H1 (cell line): Measurements from ENCODE around the gene FBH1. TPM values are rescaled to one million over a fixed set of nuclear protein-coding genes. Genes with fewer than 3 reads are reported as not detected.
"Not testable (repeated sequence)": the region's sequence is repeated elsewhere in the genome, so short reads cannot be mapped to it uniquely, and the experiment has no call there.

Experiments
- CTCF ChIA-PET: fragments of 300-600 bp; sonication (Branson Sonifier 250); formaldehyde crosslinking; loops from one replicate; lab custom pipeline; 2021; ENCODE audit not compliant: partially characterized antibody; lab: Charles Lee
- POLR2A ChIA-PET: fragments of 300-600 bp; sonication (Branson Sonifier 250); formaldehyde crosslinking; loops from one replicate; lab custom pipeline; 2021; ENCODE audit warnings: inconsistent platforms; ENCODE audit not compliant: partially characterized antibody; lab: Charles Lee
- DNase-seq, 2 experiments: peaks; one replicate each; pipeline versions ENCODE4 v3.0.0 to v3.0.0-alpha.2; 2010 to 2022; ENCODE audit warnings: low spot score in 2 of 2, low read depth in 1 of 2, mixed read lengths in 1 of 2
- FAIRE-seq: peaks from 2 replicates; lab custom pipeline; 2011; peaks lifted over from hg19 to GRCh38; lab: Jason Lieb, UNC
- H2AFZ ChIP-seq: 2 replicates; pipeline ENCODE4 v1.8.1; 2012; ENCODE audit warnings: low read length, inconsistent platforms
- H2AK5ac ChIP-seq: 2 replicates; pipeline ENCODE4 v1.6.1; 2013; ENCODE audit warnings: low read depth, low read length
- H2BK120ac ChIP-seq: replicated peaks from 2 replicates; pipeline ENCODE3; 2013; ENCODE audit warnings: low read depth, low read length, inconsistent platforms
- H2BK12ac ChIP-seq: 2 replicates; pipeline ENCODE4 v1.6.1; 2013; ENCODE audit warnings: low read depth, low read length
- H2BK15ac ChIP-seq: 2 replicates; pipeline ENCODE4 v1.6.1; 2013; ENCODE audit warnings: low read length
- H2BK20ac ChIP-seq: 2 replicates; pipeline ENCODE4 v1.6.1; 2013; ENCODE audit warnings: low read length
- H2BK5ac ChIP-seq: 2 replicates; pipeline ENCODE4 v1.6.1; 2013; ENCODE audit warnings: low read depth, low read length
- H3K14ac ChIP-seq: 2 replicates; pipeline ENCODE4 v1.6.1; 2013; ENCODE audit warnings: inconsistent platforms; ENCODE audit not compliant: insufficient read length
- H3K18ac ChIP-seq: 2 replicates; pipeline ENCODE4 v1.6.1; 2013; ENCODE audit warnings: low read length; ENCODE audit errors: extremely low read depth
- H3K23ac ChIP-seq: 2 replicates; pipeline ENCODE4 v1.6.1; 2013; ENCODE audit warnings: inconsistent platforms; ENCODE audit not compliant: insufficient read length
- H3K23me2 ChIP-seq: 2 replicates; pipeline ENCODE4 v1.6.1; 2013; ENCODE audit warnings: low read depth, low read length
- H3K27ac ChIP-seq: 2 replicates; pipeline ENCODE4 v1.6.1; 2011; ENCODE audit warnings: low read depth, low read length, inconsistent platforms
- H3K27me3 ChIP-seq, 4 experiments: replicated peaks in 1 of 4; 1 replicate in 1 of 4; 2 replicates in 3 of 4; pipeline versions ENCODE4 v1.6.1 to v1.8.1; 2011 to 2013; ENCODE audit warnings: low read length in 3 of 4, mild to moderate bottlenecking in 3 of 4, inconsistent platforms in 2 of 4, mixed read lengths in 2 of 4, moderate library complexity in 1 of 4; ENCODE audit not compliant: control insufficient read depth in 3 of 4, insufficient read depth in 3 of 4; ENCODE audit errors: extremely low read depth in 1 of 4
- H3K36me3 ChIP-seq, 4 experiments: 2 replicates each; pipeline versions ENCODE4 v1.6.1 to v1.8.1; 2011 to 2013; ENCODE audit warnings: mild to moderate bottlenecking in 4 of 4, low read length in 3 of 4, moderate library complexity in 2 of 4, control low read depth in 1 of 4, inconsistent platforms in 1 of 4; ENCODE audit not compliant: insufficient read depth in 4 of 4, control insufficient read depth in 2 of 4
- H3K4ac ChIP-seq: replicated peaks from 2 replicates; pipeline ENCODE3; 2013; ENCODE audit warnings: low read length, low read depth, mixed read lengths, inconsistent platforms; ENCODE audit not compliant: insufficient read length
- H3K4me1 ChIP-seq, 4 experiments: replicated peaks in 1 of 4; 1 replicate in 1 of 4; 2 replicates in 3 of 4; pipeline versions ENCODE4 v1.6.1 to v1.8.1; 2011 to 2013; ENCODE audit warnings: low read length in 3 of 4, inconsistent platforms in 2 of 4, mixed read lengths in 1 of 4; ENCODE audit not compliant: insufficient read depth in 4 of 4, control insufficient read depth in 3 of 4
- H3K4me2 ChIP-seq, 2 experiments: 2 replicates each; pipeline versions ENCODE4 v1.6.1 to v1.8.1; 2011 to 2013; ENCODE audit warnings: low read depth in 2 of 2, low read length in 2 of 2, control low read depth in 1 of 2, inconsistent platforms in 1 of 2, mild to moderate bottlenecking in 1 of 2; ENCODE audit not compliant: insufficient read depth in 1 of 2
- H3K4me3 ChIP-seq, 4 experiments: fragments of 200-600, 300-600 bp in 1 of 4; sonication (generic), shearing (Covaris generic), sonication (Bioruptor Twin) in 1 of 4; 2 replicates each; pipeline versions ENCODE4 v1.5.1 to v1.8.1; 2011 to 2016; ENCODE audit warnings: low read length in 4 of 4, low read depth in 3 of 4, control low read depth in 2 of 4, inconsistent platforms in 2 of 4, mild to moderate bottlenecking in 2 of 4, mixed read lengths in 1 of 4, moderate library complexity in 1 of 4; ENCODE audit not compliant: insufficient read depth in 2 of 4; ENCODE audit errors: extremely low read depth in 1 of 4
- H3K56ac ChIP-seq: replicated peaks from 2 replicates; pipeline ENCODE3; 2013; ENCODE audit warnings: low read depth, mild to moderate bottlenecking, mixed read lengths, low read length, inconsistent platforms; ENCODE audit not compliant: insufficient read length
- H3K79me1 ChIP-seq: 2 replicates; pipeline ENCODE4 v1.6.1; 2013; ENCODE audit warnings: low read depth, low read length, control low read depth
- H3K79me2 ChIP-seq, 2 experiments: 2 replicates each; pipeline versions ENCODE4 v1.6.1 to v1.8.1; 2012 to 2013; ENCODE audit warnings: low read length in 2 of 2, mild to moderate bottlenecking in 2 of 2, inconsistent platforms in 1 of 2; ENCODE audit not compliant: insufficient read depth in 2 of 2, control insufficient read depth in 1 of 2
- H3K9ac ChIP-seq, 4 experiments: replicated peaks in 1 of 4; 1 replicate in 1 of 4; 2 replicates in 3 of 4; pipeline versions ENCODE4 v1.6.1 to v1.8.1; 2011 to 2013; ENCODE audit warnings: low read depth in 3 of 4, low read length in 3 of 4, control low read depth in 2 of 4, mild to moderate bottlenecking in 2 of 4, moderate library complexity in 2 of 4, inconsistent platforms in 1 of 4; ENCODE audit errors: extremely low read depth in 1 of 4
- H3K9me3 ChIP-seq, 2 experiments: 2 replicates each; pipeline versions ENCODE4 v1.6.1 to v1.8.1; 2012 to 2013; ENCODE audit warnings: mild to moderate bottlenecking in 2 of 2, moderate library complexity in 2 of 2, control low read depth in 1 of 2, inconsistent platforms in 1 of 2, low read depth in 1 of 2, low read length in 1 of 2, mixed read lengths in 1 of 2; ENCODE audit not compliant: insufficient read depth in 2 of 2
- H4K20me1 ChIP-seq, 2 experiments: replicated peaks in 1 of 2; 2 replicates each; pipeline versions ENCODE3 to v1.8.1; 2011 to 2013; ENCODE audit warnings: inconsistent platforms in 2 of 2, low read length in 2 of 2, mild to moderate bottlenecking in 1 of 2; ENCODE audit not compliant: insufficient read depth in 2 of 2, control insufficient read depth in 1 of 2
- H4K5ac ChIP-seq: 2 replicates; pipeline ENCODE4 v1.6.1; 2013; ENCODE audit warnings: low read length, low read depth, mixed read lengths, inconsistent platforms; ENCODE audit not compliant: insufficient read length
- H4K8ac ChIP-seq: 2 replicates; pipeline ENCODE4 v1.8.0; 2013; ENCODE audit warnings: mild to moderate bottlenecking, moderate library complexity, low read length, inconsistent platforms; ENCODE audit not compliant: insufficient read depth; ENCODE audit errors: extremely low read depth
- H4K91ac ChIP-seq: replicated peaks from 2 replicates; pipeline ENCODE3; 2013; ENCODE audit warnings: low read length, mixed read lengths, inconsistent platforms; ENCODE audit not compliant: insufficient read length
- WGBS, 2 experiments: shearing (Covaris generic) in 1 of 2; methylation state at CpG; one replicate each; pipeline versions ENCODE4 v1.1.6 to v1.1.7; 2013 to 2015; ENCODE audit warnings: low lambda C conversion rate in 2 of 2, mixed read lengths in 2 of 2, inconsistent platforms in 1 of 2, low coverage in 1 of 2, missing lambda C conversion rate in 1 of 2; ENCODE audit not compliant: insufficient replicate concordance in 2 of 2, insufficient coverage in 1 of 2, insufficient read length in 1 of 2; ENCODE audit errors: extremely low coverage in 1 of 2, missing lambda C conversion rate in 1 of 2; 5-methylcytosine and 5-hydroxymethylcytosine counted together
- polyA plus RNA-seq, 7 experiments: library from polyadenylated mRNA; depleted of rRNA in 3 of 7; stranded (reverse) in 5 of 7; unstranded in 2 of 7; fragments of >200 nt in 5 of 7; fragments of 200-250 nt in 2 of 7; gene quantifications; 1 replicate in 5 of 7; 2 replicates in 1 of 7; 4 replicates in 1 of 7; pipeline versions ENCODE4 v1.2.1 to v1.2.3, GENCODE V29; 2011 to 2013; ENCODE audit warnings: missing spikeins in 2 of 7, mixed read lengths in 2 of 7
- total RNA-seq: library from RNA; stranded (reverse); fragmentation: NEBNext Ultra II Directional; extraction: Animal tissue kit (Norgen Biotek cat#: 25700); gene quantifications from 2 replicates; pipeline ENCODE4 v1.2.1, GENCODE V29; 2021

Gene FBH1
- total and polyA plus RNA-seq, 2 of the 8 experiments (the other 6 are each of a cell fraction or from before 2014, with no cell fraction given): 31.1 to 51.8 TPM

DNA sequence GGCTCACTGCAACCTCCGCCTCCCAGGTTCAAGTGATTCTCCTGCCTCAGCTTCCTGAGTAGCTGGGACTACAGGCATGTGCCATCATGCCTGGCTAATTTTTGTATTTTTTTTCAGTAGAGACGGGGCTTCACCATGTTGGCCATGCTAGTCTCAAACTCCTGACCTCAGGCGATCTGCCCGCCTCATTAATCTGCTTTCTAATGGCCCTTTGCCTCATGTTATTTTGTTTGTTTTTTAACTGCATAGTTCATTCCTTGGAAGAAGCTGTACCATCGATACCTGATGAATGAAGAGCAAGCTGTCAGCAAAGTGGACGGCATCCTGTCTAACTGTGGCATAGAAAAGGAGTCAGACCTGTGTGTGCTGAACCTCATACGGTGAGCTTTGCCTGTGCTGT lies 18.6 kb downstream of the FBH1 start:
- H2BK12ac ChIP-seq, H3K27ac ChIP-seq, H2BK120ac ChIP-seq, H3K4me2 ChIP-seq, H3K4me1 ChIP-seq, H2BK20ac ChIP-seq, H4K5ac ChIP-seq, H3K27me3 ChIP-seq, H3K18ac ChIP-seq, H2BK15ac ChIP-seq, H3K56ac ChIP-seq, DNase-seq, H3K23ac ChIP-seq, H4K8ac ChIP-seq, H2AK5ac ChIP-seq, H2AFZ ChIP-seq, POLR2A ChIA-PET, H3K9me3 ChIP-seq, H3K9ac ChIP-seq, H3K79me1 ChIP-seq, H3K4ac ChIP-seq, H4K91ac ChIP-seq, H3K14ac ChIP-seq, FAIRE-seq, H3K79me2 ChIP-seq, H2BK5ac ChIP-seq, H3K23me2 ChIP-seq, H3K4me3 ChIP-seq, CTCF ChIA-PET: not testable (repeated sequence)
- H4K20me1 ChIP-seq: peaks cover 4 to 11% of the 10 kb centered on the region in 2 experiments
- WGBS, 2 experiments: 89% methylated on average over 7 of the region's 7 CpGs; no CpG with 5 or more reads in 1 of the 2 experiments
- peaks cover 9 to 49% (median 29%) of the 10 kb centered on the region in 4 experiments; a peak in 6 of 8 replicates for H3K36me3 ChIP-seq
